Endothelial cell of umbilical vein (primary cell): ENCODE measurements around the gene NRXN3.

Experiments
- POLR2AphosphoS5 ChIP-seq: IDR thresholded peaks from 2 replicates; pipeline ENCODE4 v1.6.1; 2012; ENCODE audit warnings: low read depth, mild to moderate bottlenecking, control low read depth, low read length, moderate library complexity; ENCODE audit not compliant: insufficient read depth
- TF ChIP-seq, protein P1 (sequence below), 2 donors: IDR thresholded peaks; 1 replicate in 1 of 2; 2 replicates in 1 of 2; pipeline ENCODE4 v1.5.1; 2011; ENCODE audit warnings: low read length in 2 of 2, mild to moderate bottlenecking in 2 of 2, moderate library complexity in 2 of 2, control low read depth in 1 of 2, inconsistent platforms in 1 of 2, low read depth in 1 of 2; ENCODE audit not compliant: insufficient read depth in 1 of 2; ENCODE audit errors: extremely low read depth in 1 of 2
- TF ChIP-seq, protein P2 (sequence below): IDR thresholded peaks from 2 replicates; pipeline ENCODE4 v1.6.1; 2011; ENCODE audit not compliant: insufficient read depth, insufficient read length

DNA sequence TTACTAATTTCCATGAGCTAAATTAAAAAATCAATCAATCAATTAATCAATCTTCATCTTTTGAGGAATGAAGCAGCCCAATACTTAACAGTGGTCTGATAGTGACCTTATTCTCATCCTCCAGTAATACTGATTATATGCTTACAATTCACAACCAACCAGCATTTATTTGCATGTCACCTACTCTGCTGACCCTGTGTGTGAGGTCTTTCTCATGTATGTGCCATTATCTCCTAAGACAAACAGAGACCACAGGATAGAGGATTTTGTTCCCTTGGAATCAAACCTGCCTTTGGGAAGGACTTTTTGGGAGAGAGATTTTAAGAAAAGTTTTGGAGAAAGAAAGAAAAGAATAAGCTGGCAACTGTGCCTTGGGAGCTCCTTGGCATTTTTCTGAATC, 197.2 kb downstream of the NRXN3 start:
- TF ChIP-seq, protein P1, sequence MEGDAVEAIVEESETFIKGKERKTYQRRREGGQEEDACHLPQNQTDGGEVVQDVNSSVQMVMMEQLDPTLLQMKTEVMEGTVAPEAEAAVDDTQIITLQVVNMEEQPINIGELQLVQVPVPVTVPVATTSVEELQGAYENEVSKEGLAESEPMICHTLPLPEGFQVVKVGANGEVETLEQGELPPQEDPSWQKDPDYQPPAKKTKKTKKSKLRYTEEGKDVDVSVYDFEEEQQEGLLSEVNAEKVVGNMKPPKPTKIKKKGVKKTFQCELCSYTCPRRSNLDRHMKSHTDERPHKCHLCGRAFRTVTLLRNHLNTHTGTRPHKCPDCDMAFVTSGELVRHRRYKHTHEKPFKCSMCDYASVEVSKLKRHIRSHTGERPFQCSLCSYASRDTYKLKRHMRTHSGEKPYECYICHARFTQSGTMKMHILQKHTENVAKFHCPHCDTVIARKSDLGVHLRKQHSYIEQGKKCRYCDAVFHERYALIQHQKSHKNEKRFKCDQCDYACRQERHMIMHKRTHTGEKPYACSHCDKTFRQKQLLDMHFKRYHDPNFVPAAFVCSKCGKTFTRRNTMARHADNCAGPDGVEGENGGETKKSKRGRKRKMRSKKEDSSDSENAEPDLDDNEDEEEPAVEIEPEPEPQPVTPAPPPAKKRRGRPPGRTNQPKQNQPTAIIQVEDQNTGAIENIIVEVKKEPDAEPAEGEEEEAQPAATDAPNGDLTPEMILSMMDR (IDR thresholded peaks at IDR 0.05; ENCODE audit: extremely low read depth in 1 of 2, insufficient read depth in 1 of 2, low read depth in 1 of 2, low read length in 2 of 2) = no peak
- TF ChIP-seq, protein P2, sequence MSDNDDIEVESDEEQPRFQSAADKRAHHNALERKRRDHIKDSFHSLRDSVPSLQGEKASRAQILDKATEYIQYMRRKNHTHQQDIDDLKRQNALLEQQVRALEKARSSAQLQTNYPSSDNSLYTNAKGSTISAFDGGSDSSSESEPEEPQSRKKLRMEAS = no peak
- no peak for TF ChIP-seq POLR2AphosphoS5
